BJ (cell line): ENCODE results near the gene NAA16. TPM values are rescaled to one million over a fixed set of nuclear protein-coding genes. Genes with fewer than 3 reads are reported as not detected.

Experiments used
- CTCF ChIA-PET: fragments of 350-600 bp; formaldehyde crosslinking; extraction: SDS; loops from one replicate; lab custom pipeline; 2021; ENCODE audit warnings: antibody characterized with exemption, inconsistent platforms; lab: Yijun Ruan, JAX
- POLR2A ChIA-PET: fragments of 300-600 bp; sonication (Branson Sonifier 250); formaldehyde crosslinking; extraction: SDS; loops from one replicate; lab custom pipeline; 2021; ENCODE audit warnings: antibody characterized with exemption; lab: Charles Lee
- DNase-seq: peaks from one replicate; pipeline ENCODE4 v3.0.0-alpha.2; 2011; ENCODE audit warnings: low read depth
- H3K27me3 ChIP-seq: 2 replicates; pipeline ENCODE4 v1.6.0; 2011; ENCODE audit warnings: low read length; ENCODE audit not compliant: control insufficient read depth, insufficient read depth
- H3K36me3 ChIP-seq: 2 replicates; pipeline ENCODE4 v1.5.1; 2011; ENCODE audit warnings: low read length; ENCODE audit not compliant: control insufficient read depth, insufficient read depth
- H3K4me3 ChIP-seq: 2 replicates; pipeline ENCODE4 v1.5.1; 2011; ENCODE audit warnings: low read depth, mild to moderate bottlenecking, control low read depth, low read length
- CTCF ChIP-seq: IDR thresholded peaks from 2 replicates; pipeline ENCODE4 v1.5.1; 2011; ENCODE audit warnings: low read depth, mild to moderate bottlenecking, control low read depth, inconsistent platforms, low read length, moderate library complexity; ENCODE audit not compliant: insufficient read depth
- polyA plus RNA-seq: library from polyadenylated mRNA; depleted of rRNA; stranded (reverse); fragments of >200 nt; gene quantifications from 2 replicates; pipeline ENCODE4 v1.2.3, GENCODE V29; 2011

Gene NAA16
- polyA plus RNA-seq, 1 experiment = 4.8 TPM

- CTCF ChIA-PET = interaction anchor here (0.5 to 4.2 kb wide), 4 partner anchors 24 to 242 kb away, joined by 3 to 85 read pairs (median 3); no protein-coding TSS in a partner anchor
- POLR2A ChIA-PET = interaction anchor here (0.6 kb wide), 1 partner anchor 213 kb away, joined by 3 read pairs; no protein-coding TSS in a partner anchor
- no peak for DNase-seq
- TF ChIP-seq CTCF = no peak
- no peak overlapping the region for H3K4me3 ChIP-seq
- H3K27me3 ChIP-seq = no peaks in the 10 kb centered on the region
- H3K36me3 ChIP-seq = no peaks in the 10 kb centered on the region
Observed at GRCh38 chr13:41409611-41410010, 98.5 kb downstream of the NAA16 start.

GRCh38 chr13:41411060-41411459 is 100.0 kb downstream of the NAA16 start:
- Histone ChIP-seq H3K36me3 (no peaks in the 10 kb centered on the region), H3K27me3 (no peaks in the 10 kb centered on the region), H3K4me3 (no peak overlapping the region)
- no peak for TF ChIP-seq CTCF
- ChIA-PET CTCF (interaction anchor here (0.9 to 4.2 kb wide), 8 partner anchors 15 to 257 kb away, joined by 3 to 85 read pairs (median 4); no protein-coding TSS in a partner anchor), POLR2A (no interaction called here)
- no peak for DNase-seq

GRCh38 chr13:41411522-41411921 is 100.5 kb downstream of the NAA16 start:
- H3K36me3 ChIP-seq = no peaks in the 10 kb centered on the region
- TF ChIP-seq CTCF = peak; percentile 49
- ChIA-PET POLR2A (no interaction called here), CTCF (interaction anchor here (0.6 to 4.2 kb wide), 12 partner anchors 8 to 260 kb away, joined by 3 to 85 read pairs (median 4); no protein-coding TSS in a partner anchor)
- no peak overlapping the region for H3K4me3 ChIP-seq
- DNase-seq = peak; percentile 19
- H3K27me3 ChIP-seq = no peaks in the 10 kb centered on the region

- ChIA-PET POLR2A (no interaction called here), CTCF (interaction anchor here (0.9 to 2.0 kb wide), 2 partner anchors 239 to 254 kb away, joined by 3 to 11 read pairs; no protein-coding TSS in a partner anchor)
- DNase-seq = no peak
- H3K4me3 ChIP-seq = no peak overlapping the region
- no peaks in the 10 kb centered on the region for H3K27me3 ChIP-seq
- H3K36me3 ChIP-seq = no peaks in the 10 kb centered on the region
- TF ChIP-seq CTCF = no peak
Observed at GRCh38 chr13:41413872-41414271, 102.8 kb downstream of the NAA16 start.

GRCh38 chr13:41416276-41416675 is 105.2 kb downstream of the NAA16 start:
- ChIA-PET POLR2A (no interaction called here), CTCF (interaction anchor here (1.6 kb wide), 1 partner anchor 236 kb away, joined by 7 read pairs; no protein-coding TSS in a partner anchor)
- no peak for TF ChIP-seq CTCF
- H3K4me3 ChIP-seq = no peak overlapping the region
- DNase-seq = peak; percentile 21
- no peaks in the 10 kb centered on the region for H3K36me3 ChIP-seq
- peaks cover 2% of the 10 kb centered on the region; the same call in 1 of the 2 replicates for H3K27me3 ChIP-seq
